Measurements from ENCODE around the gene ATP1A2.

- no peak for TF ChIP-seq CTCF (IDR thresholded peaks at IDR 0.05)
- no peak for TF ChIP-seq POLR2A (IDR thresholded peaks at IDR 0.05)
Observed at GRCh38 chr1:160146107-160146506, 30.5 kb downstream of the ATP1A2 start.
